Measurements from ENCODE around the gene TBX1. TPM values are rescaled to one million over a fixed set of nuclear protein-coding genes. Genes with fewer than 3 reads are reported as not detected.

TBX1 gene
- total RNA-seq, 1 donor from 2014 or later, result 6.8 TPM

DNA sequence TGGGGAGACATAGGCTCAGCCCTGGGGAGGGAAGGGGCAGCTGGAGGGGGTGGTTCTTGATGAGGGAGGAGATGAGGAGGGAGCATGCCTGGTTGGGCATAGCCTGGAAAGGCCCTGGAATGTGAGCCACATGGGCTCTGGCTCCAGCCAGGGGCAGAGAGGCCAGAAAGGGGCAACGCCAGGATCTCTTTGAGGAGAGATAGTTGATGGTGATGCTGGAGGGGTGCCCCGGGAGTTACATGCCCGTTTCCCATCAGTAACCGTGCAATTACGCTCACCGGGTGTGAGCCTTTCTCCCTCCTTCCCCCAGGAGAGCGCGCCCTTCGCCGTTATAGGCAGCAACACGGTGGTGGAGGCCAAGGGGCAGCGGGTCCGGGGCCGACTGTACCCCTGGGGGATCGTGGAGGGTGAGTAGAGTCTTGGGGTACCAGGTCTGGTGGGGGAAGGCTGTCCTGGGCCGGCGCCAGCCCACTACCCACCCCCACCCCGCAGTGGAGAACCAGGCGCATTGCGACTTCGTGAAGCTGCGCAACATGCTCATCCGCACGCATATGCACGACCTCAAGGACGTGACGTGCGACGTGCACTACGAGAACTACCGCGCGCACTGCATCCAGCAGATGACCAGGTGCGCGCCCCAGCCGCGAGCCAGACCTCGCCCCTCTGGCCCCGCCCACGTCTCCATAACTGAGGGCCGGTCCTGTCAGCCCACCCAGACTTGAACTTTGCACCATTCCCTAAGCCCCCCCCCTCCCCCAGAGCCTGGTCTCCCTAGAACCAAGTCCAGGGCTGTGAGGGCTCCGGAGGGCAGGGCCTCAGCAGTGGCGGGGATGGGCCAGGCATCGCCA is 39.0 kb upstream of the TBX1 start:
- Mint-ChIP-seq H3K27me3 (ENCODE audit: low read depth, unreplicated experiment) (peaks cover 45% of the 10 kb centered on the region), H3K9me3 (ENCODE audit: unreplicated experiment) (peaks cover 6% of the 10 kb centered on the region), H3K27ac (ENCODE audit: unreplicated experiment) (no peak overlapping the region), H3K4me1 (ENCODE audit: low read depth, unreplicated experiment) (peaks cover 2% of the 10 kb centered on the region), H3K4me3 (ENCODE audit: unreplicated experiment) (no peak overlapping the region), H3K36me3 (ENCODE audit: low read depth, unreplicated experiment) (peaks cover 11% of the 10 kb centered on the region)
- FAIRE-seq (no peak), DNase-seq (ENCODE audit: low read depth) (no peak)
- H2AFZ ChIP-seq (ENCODE audit: low read depth, low read length), result no peak overlapping the region
- no peak overlapping the region for H3K27ac ChIP-seq (ENCODE audit: low read depth, low read length)
- TF ChIP-seq EZH2 (IDR thresholded peaks at IDR 0.05; ENCODE audit: insufficient read depth, low read length), result no peak
- TF ChIP-seq, protein P1, sequence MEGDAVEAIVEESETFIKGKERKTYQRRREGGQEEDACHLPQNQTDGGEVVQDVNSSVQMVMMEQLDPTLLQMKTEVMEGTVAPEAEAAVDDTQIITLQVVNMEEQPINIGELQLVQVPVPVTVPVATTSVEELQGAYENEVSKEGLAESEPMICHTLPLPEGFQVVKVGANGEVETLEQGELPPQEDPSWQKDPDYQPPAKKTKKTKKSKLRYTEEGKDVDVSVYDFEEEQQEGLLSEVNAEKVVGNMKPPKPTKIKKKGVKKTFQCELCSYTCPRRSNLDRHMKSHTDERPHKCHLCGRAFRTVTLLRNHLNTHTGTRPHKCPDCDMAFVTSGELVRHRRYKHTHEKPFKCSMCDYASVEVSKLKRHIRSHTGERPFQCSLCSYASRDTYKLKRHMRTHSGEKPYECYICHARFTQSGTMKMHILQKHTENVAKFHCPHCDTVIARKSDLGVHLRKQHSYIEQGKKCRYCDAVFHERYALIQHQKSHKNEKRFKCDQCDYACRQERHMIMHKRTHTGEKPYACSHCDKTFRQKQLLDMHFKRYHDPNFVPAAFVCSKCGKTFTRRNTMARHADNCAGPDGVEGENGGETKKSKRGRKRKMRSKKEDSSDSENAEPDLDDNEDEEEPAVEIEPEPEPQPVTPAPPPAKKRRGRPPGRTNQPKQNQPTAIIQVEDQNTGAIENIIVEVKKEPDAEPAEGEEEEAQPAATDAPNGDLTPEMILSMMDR (IDR thresholded peaks at IDR 0.05; ENCODE audit: insufficient read depth, low read depth, low read length), result no peak
- peaks cover 3% of the 10 kb centered on the region for H3K27me3 ChIP-seq (ENCODE audit: insufficient read depth, low read length)
- H3K36me3 ChIP-seq (ENCODE audit: insufficient read depth, low read length), result peaks cover 5% of the 10 kb centered on the region
- no peak overlapping the region for H3K4me3 ChIP-seq (ENCODE audit: insufficient read depth, low read depth, low read length)
- H3K4me1 ChIP-seq (ENCODE audit: insufficient read depth, low read length), result peaks cover 22% of the 10 kb centered on the region
- no peak overlapping the region for H3K9ac ChIP-seq (ENCODE audit: low read length)
- H3K9me3 ChIP-seq (ENCODE audit: insufficient read depth, low read depth, low read length), result no peaks in the 10 kb centered on the region
- peaks cover 15% of the 10 kb centered on the region for H3K79me2 ChIP-seq (ENCODE audit: insufficient read depth, low read length)
- H4K20me1 ChIP-seq (ENCODE audit: insufficient read depth, low read length), result peaks cover 46% of the 10 kb centered on the region
- no peak overlapping the region for H3K4me2 ChIP-seq (ENCODE audit: low read length)

DNA sequence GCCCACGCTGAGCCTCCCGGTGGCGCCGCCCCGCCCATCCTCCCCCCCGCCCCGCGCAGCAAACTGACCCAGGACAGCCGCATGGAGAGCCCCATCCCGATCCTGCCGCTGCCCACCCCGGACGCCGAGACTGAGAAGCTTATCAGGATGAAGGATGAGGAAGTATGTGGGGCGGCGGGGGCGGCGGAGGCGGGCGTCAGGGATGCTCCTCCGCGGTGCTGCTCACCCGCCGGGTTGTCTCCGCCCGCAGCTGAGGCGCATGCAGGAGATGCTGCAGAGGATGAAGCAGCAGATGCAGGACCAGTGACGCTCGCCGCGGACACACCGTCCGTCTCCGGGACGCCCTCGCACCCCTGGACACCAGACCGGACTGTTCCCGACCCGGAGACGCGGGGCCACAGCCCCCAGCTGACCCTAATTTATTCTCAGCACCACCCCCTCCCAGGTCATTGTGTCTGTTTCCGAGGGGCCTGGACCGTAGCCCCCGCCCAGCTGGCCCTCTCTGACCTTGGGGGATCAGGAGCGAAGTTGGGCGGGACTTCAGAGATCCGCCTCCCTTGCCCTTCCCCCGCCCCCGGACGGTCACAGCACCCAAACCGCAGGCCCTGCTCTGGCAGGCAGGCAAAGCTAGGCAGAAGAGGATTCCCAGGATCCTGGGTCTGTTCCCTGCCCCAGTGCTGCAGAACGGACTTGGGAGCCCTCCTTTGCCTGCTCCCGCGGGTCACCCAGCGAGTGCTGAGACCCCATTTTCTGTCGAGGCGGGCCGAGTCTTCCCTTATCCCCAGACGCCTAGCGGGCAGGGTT is 38.2 kb upstream of the TBX1 start:
- Histone ChIP-seq H3K36me3 (ENCODE audit: insufficient read depth, low read length) (peaks cover 5% of the 10 kb centered on the region), H3K79me2 (ENCODE audit: insufficient read depth, low read length) (peaks cover 13% of the 10 kb centered on the region), H4K20me1 (ENCODE audit: insufficient read depth, low read length) (peaks cover 43% of the 10 kb centered on the region), H3K4me3 (ENCODE audit: insufficient read depth, low read depth, low read length) (no peak overlapping the region), H3K27me3 (ENCODE audit: insufficient read depth, low read length) (peaks cover 3% of the 10 kb centered on the region), H3K4me1 (ENCODE audit: insufficient read depth, low read length) (peaks cover 21% of the 10 kb centered on the region), H2AFZ (ENCODE audit: low read depth, low read length) (no peak overlapping the region), H3K9ac (ENCODE audit: low read length) (no peak overlapping the region), H3K27ac (ENCODE audit: low read depth, low read length) (no peak overlapping the region), H3K4me2 (ENCODE audit: low read length) (no peak overlapping the region), H3K9me3 (ENCODE audit: insufficient read depth, low read depth, low read length) (no peaks in the 10 kb centered on the region)
- Mint-ChIP-seq H3K27ac (ENCODE audit: unreplicated experiment) (no peak overlapping the region), H3K4me1 (ENCODE audit: low read depth, unreplicated experiment) (peaks cover 2% of the 10 kb centered on the region), H3K36me3 (ENCODE audit: low read depth, unreplicated experiment) (peaks cover 11% of the 10 kb centered on the region), H3K4me3 (ENCODE audit: unreplicated experiment) (no peak overlapping the region), H3K27me3 (ENCODE audit: low read depth, unreplicated experiment) (peaks cover 49% of the 10 kb centered on the region), H3K9me3 (ENCODE audit: unreplicated experiment) (peaks cover 6% of the 10 kb centered on the region)
- FAIRE-seq (no peak), DNase-seq (ENCODE audit: low read depth) (no peak)
- TF ChIP-seq EZH2 (IDR thresholded peaks at IDR 0.05; ENCODE audit: insufficient read depth, low read length), result no peak
- TF ChIP-seq, protein P1 (IDR thresholded peaks at IDR 0.05; ENCODE audit: insufficient read depth, low read depth, low read length), result no peak

Measured in astrocyte (in vitro differentiated cells and primary cell).